ENCODE measurements around the gene CFAP20.
"Not testable (repeated sequence)": the region's sequence is repeated elsewhere in the genome, so short reads cannot be mapped to it uniquely, and the experiment has no call there.

CFAP20 gene

DNA sequence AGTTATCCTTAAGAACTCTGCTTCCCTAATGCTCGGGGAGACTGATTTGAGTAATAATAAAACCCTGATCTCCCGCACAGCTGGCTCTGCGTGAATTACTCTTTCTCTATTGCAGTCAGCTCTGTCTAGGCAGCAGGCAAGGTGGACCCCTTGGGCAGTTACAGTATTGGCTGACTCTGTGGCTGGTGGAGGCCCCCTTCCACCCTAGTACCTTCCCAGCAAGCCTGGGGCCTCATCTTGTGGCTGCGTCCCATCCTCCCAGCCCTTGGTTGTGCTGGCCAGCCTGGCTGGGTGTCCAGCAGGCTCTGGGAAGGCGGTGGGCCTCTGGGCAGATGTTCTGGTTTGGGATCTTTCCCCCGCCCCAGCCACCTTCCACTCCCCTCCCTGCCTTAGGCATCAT is 44.5 kb downstream of the CFAP20 start:
- Histone ChIP-seq H4K91ac (ENCODE audit: low read depth, low read length) (no peak overlapping the region), H3K18ac (ENCODE audit: low read length) (no peak overlapping the region), H3K4me3 (ENCODE audit: low read depth, low read length) (no peak overlapping the region), H3K4ac (ENCODE audit: low read depth, low read length) (no peak overlapping the region), H4K8ac (ENCODE audit: low read depth, low read length) (no peak overlapping the region), H3K9ac (ENCODE audit: low read length) (no peak overlapping the region), H3K23ac (ENCODE audit: low read length) (no peak overlapping the region), H3K36me3 (ENCODE audit: control insufficient read depth in 1 of 2, insufficient read depth in 2 of 2, low read length in 2 of 2) (no peaks in the 10 kb centered on the region), H3K4me1 (ENCODE audit: control insufficient read depth in 1 of 2, insufficient read depth in 2 of 2, low read length in 2 of 2) (peaks cover 3% of the 10 kb centered on the region in 2 experiments), H3K27ac (ENCODE audit: low read depth, low read length) (no peak overlapping the region), H3K79me1 (ENCODE audit: low read length) (no peaks in the 10 kb centered on the region), H2BK120ac (ENCODE audit: insufficient read depth, low read length, poor library complexity) (no peak overlapping the region), H3K27me3 (ENCODE audit: insufficient read depth, low read length) (no peaks in the 10 kb centered on the region), H4K12ac (ENCODE audit: low read depth, low read length) (no peak overlapping the region), H2BK5ac (ENCODE audit: low read depth, low read length, poor library complexity) (no peak overlapping the region), H3K79me2 (ENCODE audit: control insufficient read depth, insufficient read depth, low read length, poor library complexity) (no peaks in the 10 kb centered on the region), H2BK12ac (ENCODE audit: low read length) (no peak overlapping the region), H2AK5ac (ENCODE audit: low read length) (no peak overlapping the region), H2AFZ (ENCODE audit: insufficient read depth, low read length, poor library complexity) (no peak overlapping the region), H3K14ac (ENCODE audit: low read length) (no peak overlapping the region), H3K4me2 (ENCODE audit: low read length) (no peak overlapping the region), H3K9me3 (ENCODE audit: insufficient read depth, low read depth, low read length) (peaks cover 6% of the 10 kb centered on the region)
- WGBS (ENCODE audit: extremely low coverage, insufficient coverage, insufficient read length) = no CpG with 5 or more reads among the region's 6 CpGs
- DNase-seq = no peak

- H3K79me1 ChIP-seq (ENCODE audit: low read length) = no peaks in the 10 kb centered on the region
- H4K91ac ChIP-seq (ENCODE audit: low read depth, low read length) = no peak overlapping the region
- no peak overlapping the region for H2AK5ac ChIP-seq (ENCODE audit: low read length)
- no peak overlapping the region for H3K4ac ChIP-seq (ENCODE audit: low read depth, low read length)
- H3K4me3 ChIP-seq (ENCODE audit: low read depth, low read length) = no peak overlapping the region
- H2BK12ac ChIP-seq (ENCODE audit: low read length) = no peak overlapping the region
- H4K12ac ChIP-seq (ENCODE audit: low read depth, low read length) = no peak overlapping the region
- no peaks in the 10 kb centered on the region for H3K36me3 ChIP-seq (ENCODE audit: control insufficient read depth in 1 of 2, insufficient read depth in 2 of 2, low read length in 2 of 2)
- H3K4me2 ChIP-seq (ENCODE audit: low read length) = no peak overlapping the region
- no peaks in the 10 kb centered on the region for H3K4me1 ChIP-seq (ENCODE audit: control insufficient read depth in 1 of 2, insufficient read depth in 2 of 2, low read length in 2 of 2)
- no peak overlapping the region for H2AFZ ChIP-seq (ENCODE audit: insufficient read depth, low read length, poor library complexity)
- no peak overlapping the region for H3K23ac ChIP-seq (ENCODE audit: low read length)
- no peak overlapping the region for H2BK5ac ChIP-seq (ENCODE audit: low read depth, low read length, poor library complexity)
- no peak overlapping the region for H2BK120ac ChIP-seq (ENCODE audit: insufficient read depth, low read length, poor library complexity)
- peak in 1 of 2 donors; percentile 57 for DNase-seq
- no peaks in the 10 kb centered on the region for H3K79me2 ChIP-seq (ENCODE audit: control insufficient read depth, insufficient read depth, low read length, poor library complexity)
- H3K18ac ChIP-seq (ENCODE audit: low read length) = no peak overlapping the region
- H3K27ac ChIP-seq (ENCODE audit: low read depth, low read length) = no peak overlapping the region
- H3K9me3 ChIP-seq (ENCODE audit: insufficient read depth, low read depth, low read length) = peaks cover 5% of the 10 kb centered on the region
- no peak overlapping the region for H4K8ac ChIP-seq (ENCODE audit: low read depth, low read length)
- no peak overlapping the region for H3K14ac ChIP-seq (ENCODE audit: low read length)
- no peaks in the 10 kb centered on the region for H3K27me3 ChIP-seq (ENCODE audit: insufficient read depth, low read length)
- no peak overlapping the region for H3K9ac ChIP-seq (ENCODE audit: low read length)
Measured at GRCh38 chr16:58082381-58082780, 46.8 kb downstream of the CFAP20 start.

- H2AK5ac ChIP-seq (ENCODE audit: low read length); H3K27me3 ChIP-seq (ENCODE audit: insufficient read depth, low read length); H2BK12ac ChIP-seq (ENCODE audit: low read length); H3K27ac ChIP-seq (ENCODE audit: low read depth, low read length); H4K8ac ChIP-seq (ENCODE audit: low read depth, low read length); H3K36me3 ChIP-seq (ENCODE audit: control insufficient read depth in 1 of 2, insufficient read depth in 2 of 2, low read length in 2 of 2); H3K9ac ChIP-seq (ENCODE audit: low read length); H4K12ac ChIP-seq (ENCODE audit: low read depth, low read length); H3K14ac ChIP-seq (ENCODE audit: low read length); H3K4ac ChIP-seq (ENCODE audit: low read depth, low read length); H4K91ac ChIP-seq (ENCODE audit: low read depth, low read length); H3K79me1 ChIP-seq (ENCODE audit: low read length); H3K79me2 ChIP-seq (ENCODE audit: control insufficient read depth, insufficient read depth, low read length, poor library complexity); H3K23ac ChIP-seq (ENCODE audit: low read length); H3K4me3 ChIP-seq (ENCODE audit: low read depth, low read length); H2BK120ac ChIP-seq (ENCODE audit: insufficient read depth, low read length, poor library complexity); H3K18ac ChIP-seq (ENCODE audit: low read length); H2AFZ ChIP-seq (ENCODE audit: insufficient read depth, low read length, poor library complexity); H2BK5ac ChIP-seq (ENCODE audit: low read depth, low read length, poor library complexity); H3K9me3 ChIP-seq (ENCODE audit: insufficient read depth, low read depth, low read length); H3K4me2 ChIP-seq (ENCODE audit: low read length); H3K4me1 ChIP-seq (ENCODE audit: control insufficient read depth in 1 of 2, insufficient read depth in 2 of 2, low read length in 2 of 2): not testable (repeated sequence)
- DNase-seq = peak; percentile 78 to 85
- WGBS (ENCODE audit: extremely low coverage, insufficient coverage, insufficient read length) = no CpG with 5 or more reads among the region's 5 CpGs
Measured at GRCh38 chr16:58080657-58081056, 48.5 kb downstream of the CFAP20 start.

- Histone ChIP-seq H3K27ac (ENCODE audit: low read depth, low read length) (no peak overlapping the region), H2AFZ (ENCODE audit: insufficient read depth, low read length, poor library complexity) (no peak overlapping the region), H4K8ac (ENCODE audit: low read depth, low read length) (no peak overlapping the region), H3K4me2 (ENCODE audit: low read length) (no peak overlapping the region), H3K23ac (ENCODE audit: low read length) (no peak overlapping the region), H2BK120ac (ENCODE audit: insufficient read depth, low read length, poor library complexity) (no peak overlapping the region), H3K4me1 (ENCODE audit: control insufficient read depth in 1 of 2, insufficient read depth in 2 of 2, low read length in 2 of 2) (no peaks in the 10 kb centered on the region), H4K12ac (ENCODE audit: low read depth, low read length) (no peak overlapping the region), H3K79me1 (ENCODE audit: low read length) (no peaks in the 10 kb centered on the region), H3K9me3 (ENCODE audit: insufficient read depth, low read depth, low read length) (no peaks in the 10 kb centered on the region), H3K79me2 (ENCODE audit: control insufficient read depth, insufficient read depth, low read length, poor library complexity) (no peaks in the 10 kb centered on the region), H3K36me3 (ENCODE audit: control insufficient read depth in 1 of 2, insufficient read depth in 2 of 2, low read length in 2 of 2) (no peaks in the 10 kb centered on the region), H3K9ac (ENCODE audit: low read length) (no peak overlapping the region), H3K4ac (ENCODE audit: low read depth, low read length) (no peak overlapping the region), H3K4me3 (ENCODE audit: low read depth, low read length) (no peak overlapping the region), H3K27me3 (ENCODE audit: insufficient read depth, low read length) (no peaks in the 10 kb centered on the region), H3K14ac (ENCODE audit: low read length) (no peak overlapping the region), H2AK5ac (ENCODE audit: low read length) (no peak overlapping the region), H2BK12ac (ENCODE audit: low read length) (no peak overlapping the region), H4K91ac (ENCODE audit: low read depth, low read length) (no peak overlapping the region), H3K18ac (ENCODE audit: low read length) (no peak overlapping the region), H2BK5ac (ENCODE audit: low read depth, low read length, poor library complexity) (no peak overlapping the region)
- peak; percentile 59 to 76 for DNase-seq
- WGBS (ENCODE audit: extremely low coverage, insufficient coverage, insufficient read length) = no CpG with 5 or more reads among the region's 8 CpGs
Measured at GRCh38 chr16:58077796-58078195, 51.4 kb downstream of the CFAP20 start.
